OCI-LY1 (cell line): ENCODE data around the gene ALDH1A1.

Source experiments
- EZH2 ChIP-seq: fragments of 200-600 bp; sonication (generic), shearing (Covaris generic); IDR thresholded peaks from 2 replicates; pipeline ENCODE4 v1.8.0; 2017; ENCODE audit warnings: borderline replicate concordance, mixed run types, mild to moderate bottlenecking, antibody characterized with exemption, low read length, moderate library complexity, mixed read lengths
- TF ChIP-seq, protein P1 (sequence below): fragments of 200-600 bp; sonication (generic), shearing (Covaris generic); IDR thresholded peaks from 2 replicates; pipeline ENCODE4 v1.5.1; 2017; ENCODE audit warnings: mild to moderate bottlenecking, antibody characterized with exemption, low read length, moderate library complexity, mixed read lengths

DNA sequence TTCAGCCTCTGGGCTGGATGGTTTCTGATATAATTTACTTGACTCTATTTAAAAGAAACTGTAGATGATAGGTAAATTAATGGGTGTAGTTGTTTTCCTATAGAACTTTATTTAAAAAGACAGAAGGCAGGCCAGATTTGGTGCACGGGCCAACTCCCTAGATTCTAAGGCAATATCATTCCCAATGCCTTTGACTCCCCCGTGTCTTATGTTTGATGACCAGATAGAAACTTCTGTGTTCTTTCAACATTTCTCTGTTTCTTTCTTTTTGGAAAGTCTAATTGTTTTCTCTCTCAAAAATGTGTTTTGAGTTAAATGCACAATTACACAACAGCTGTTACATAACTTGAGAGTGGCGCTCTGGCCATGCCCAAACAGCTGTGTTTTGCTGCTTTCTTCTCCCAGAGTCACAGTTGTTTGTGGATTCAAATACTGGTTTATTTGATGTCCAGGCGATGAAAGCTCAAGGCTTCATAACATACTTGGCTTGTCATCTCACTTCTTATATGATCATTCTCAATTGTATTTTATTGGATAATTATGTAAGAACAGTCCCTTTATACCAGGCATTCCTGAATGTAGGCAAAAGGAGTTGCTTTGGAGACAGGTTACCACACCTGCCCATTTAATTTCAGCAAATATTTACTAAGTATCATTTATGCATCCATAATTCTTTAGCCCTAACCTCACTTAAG lies 1.7 kb upstream of the ALDH1A1 start:
- TF ChIP-seq, protein P1, sequence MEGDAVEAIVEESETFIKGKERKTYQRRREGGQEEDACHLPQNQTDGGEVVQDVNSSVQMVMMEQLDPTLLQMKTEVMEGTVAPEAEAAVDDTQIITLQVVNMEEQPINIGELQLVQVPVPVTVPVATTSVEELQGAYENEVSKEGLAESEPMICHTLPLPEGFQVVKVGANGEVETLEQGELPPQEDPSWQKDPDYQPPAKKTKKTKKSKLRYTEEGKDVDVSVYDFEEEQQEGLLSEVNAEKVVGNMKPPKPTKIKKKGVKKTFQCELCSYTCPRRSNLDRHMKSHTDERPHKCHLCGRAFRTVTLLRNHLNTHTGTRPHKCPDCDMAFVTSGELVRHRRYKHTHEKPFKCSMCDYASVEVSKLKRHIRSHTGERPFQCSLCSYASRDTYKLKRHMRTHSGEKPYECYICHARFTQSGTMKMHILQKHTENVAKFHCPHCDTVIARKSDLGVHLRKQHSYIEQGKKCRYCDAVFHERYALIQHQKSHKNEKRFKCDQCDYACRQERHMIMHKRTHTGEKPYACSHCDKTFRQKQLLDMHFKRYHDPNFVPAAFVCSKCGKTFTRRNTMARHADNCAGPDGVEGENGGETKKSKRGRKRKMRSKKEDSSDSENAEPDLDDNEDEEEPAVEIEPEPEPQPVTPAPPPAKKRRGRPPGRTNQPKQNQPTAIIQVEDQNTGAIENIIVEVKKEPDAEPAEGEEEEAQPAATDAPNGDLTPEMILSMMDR = no peak
- TF ChIP-seq EZH2 = no peak
